KOPT-K1 (cell line): ENCODE measurements around the gene VPS35.

Experiments
- H3K27ac ChIP-seq: fragments of 200-600 bp; sonication (generic); 2 replicates; pipeline ENCODE4 v1.5.1; 2016; ENCODE audit warnings: antibody characterized with exemption, mild to moderate bottlenecking, low read depth, low read length; ENCODE audit not compliant: poor library complexity, severe bottlenecking
- H3K36me3 ChIP-seq: fragments of 200-600 bp; sonication (generic); 2 replicates; pipeline ENCODE4 v1.5.1; 2017; ENCODE audit warnings: antibody characterized with exemption, mild to moderate bottlenecking, low read length, moderate library complexity; ENCODE audit not compliant: insufficient read depth
- H3K9me3 ChIP-seq: fragments of 200-600 bp; sonication (generic); 2 replicates; pipeline ENCODE4 v1.5.1; 2017; ENCODE audit warnings: antibody characterized with exemption, low read length, mild to moderate bottlenecking; ENCODE audit not compliant: insufficient read depth, poor library complexity, severe bottlenecking

Gene VPS35

DNA sequence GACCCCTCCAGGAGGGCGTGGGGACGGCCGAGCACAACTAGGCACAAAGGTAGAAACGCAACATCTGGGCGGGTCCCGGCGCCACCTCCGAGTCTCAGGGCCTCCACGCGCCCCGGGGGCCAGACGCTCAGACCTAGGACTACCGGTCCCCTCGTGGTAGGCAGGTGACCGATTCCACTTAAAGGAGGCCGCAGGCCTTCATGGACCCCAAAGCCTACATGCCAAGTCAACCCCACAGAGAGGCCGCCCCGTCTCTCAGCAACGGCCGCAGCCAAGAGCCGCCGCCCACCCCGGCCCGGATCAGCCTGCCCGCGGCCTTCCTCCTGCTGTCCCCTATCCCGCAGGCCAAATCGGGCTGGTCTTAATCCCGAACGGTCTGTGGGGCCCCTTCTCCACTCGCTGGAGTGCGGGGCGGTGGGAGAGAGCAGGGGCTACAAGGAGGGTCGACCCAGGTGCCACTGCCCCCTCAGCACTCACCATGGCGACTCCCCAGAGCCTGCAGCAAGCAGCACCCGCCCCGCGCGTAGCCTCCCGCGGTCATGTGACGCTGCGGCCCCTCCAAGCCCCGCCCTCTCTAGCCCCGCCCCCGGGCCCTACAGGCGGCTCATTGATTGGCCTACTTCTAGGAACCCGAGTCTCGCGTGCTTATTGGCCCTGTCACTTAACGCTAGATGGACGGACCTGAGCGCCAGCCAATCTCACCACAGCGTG lies at the start of gene VPS35:
Gene VPS35 (minus strand): TSS at position 525 of the 711 bp plus-strand sequence. CDS start 45 bp downstream, at position 480.
- peaks cover 29% of the 10 kb centered on the region for H3K36me3 ChIP-seq
- H3K27ac ChIP-seq: peak within 1 kb of the TSS; percentile 81
- H3K9me3 ChIP-seq: no peaks in the 10 kb centered on the region

DNA sequence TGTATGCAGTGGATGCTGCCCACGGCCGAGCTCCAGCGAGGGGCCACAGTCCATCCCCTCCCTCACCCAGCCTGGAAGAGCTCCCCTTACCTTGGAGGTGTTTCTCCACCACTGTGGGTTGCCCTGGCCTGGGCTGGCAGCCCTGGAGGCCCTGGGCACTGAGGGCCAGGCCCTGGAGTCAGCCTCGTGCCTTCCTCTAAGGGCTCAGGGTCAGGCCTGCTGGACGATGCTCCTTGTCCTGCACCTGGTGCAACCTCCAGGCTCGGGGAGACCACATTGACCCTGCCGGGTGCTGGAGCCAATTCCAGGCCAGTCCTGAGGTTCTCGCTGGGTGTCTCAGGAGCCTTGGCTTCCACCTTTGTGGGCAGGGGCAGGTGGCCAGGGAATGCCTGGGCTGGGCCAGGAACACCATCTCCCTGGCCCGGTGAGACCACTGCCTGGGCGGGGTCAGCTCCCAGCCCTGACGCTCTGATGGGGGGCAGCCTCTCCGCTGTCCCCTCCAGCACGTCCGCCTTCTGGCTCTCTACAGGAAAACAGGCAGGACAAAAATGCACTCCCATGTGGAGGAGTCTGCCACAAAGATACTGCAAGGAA lies 48.7 kb upstream of the VPS35 start:
- Histone ChIP-seq H3K9me3 (no peaks in the 10 kb centered on the region), H3K36me3 (no peaks in the 10 kb centered on the region), H3K27ac (no peak overlapping the region)

DNA sequence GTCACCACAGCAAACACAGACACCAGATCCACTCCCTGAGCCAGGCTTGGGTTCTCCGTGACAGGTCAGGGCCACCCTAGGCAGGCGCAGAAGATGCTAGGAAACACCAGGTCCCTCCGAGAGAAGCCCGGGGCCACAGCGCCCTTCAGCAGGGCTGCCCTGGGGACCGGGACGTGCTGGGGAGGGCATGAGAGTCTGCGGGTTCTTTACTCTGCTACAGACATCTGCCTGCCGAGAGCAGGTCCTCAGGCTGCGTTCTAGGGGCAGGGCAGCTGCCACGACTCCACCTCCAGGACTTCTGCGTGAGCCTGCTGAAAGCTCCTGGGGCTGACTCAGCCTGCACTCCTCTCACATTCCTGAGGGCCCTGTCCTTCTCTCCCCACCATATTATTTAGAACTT lies 47.7 kb upstream of the VPS35 start:
- Histone ChIP-seq H3K36me3 (no peaks in the 10 kb centered on the region), H3K27ac (no peak overlapping the region), H3K9me3 (no peaks in the 10 kb centered on the region)

DNA sequence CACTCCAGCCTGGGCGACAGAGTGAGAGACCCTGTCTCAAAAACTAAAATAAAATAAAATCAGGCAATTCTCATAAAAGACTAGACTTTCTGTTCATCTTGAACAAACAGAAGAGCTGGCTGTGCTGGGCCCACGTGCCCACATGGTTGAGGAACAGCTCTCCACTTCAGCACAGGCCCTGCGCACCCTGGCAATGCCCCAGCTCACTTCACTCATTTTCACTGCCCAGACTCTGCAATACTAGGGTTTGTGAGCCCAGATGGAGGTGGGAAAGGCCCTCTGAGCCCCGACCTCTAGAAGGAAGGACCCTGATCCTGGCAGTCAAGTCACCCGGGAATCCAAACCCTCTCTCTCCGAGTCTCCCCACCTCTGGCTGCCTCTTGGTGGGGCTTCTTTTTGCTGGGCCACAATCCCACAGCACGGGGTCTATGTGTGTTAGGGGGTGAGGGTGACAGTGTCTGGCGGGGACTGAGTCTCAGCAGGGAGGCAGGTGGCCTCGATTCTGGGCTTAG lies 44.4 kb upstream of the VPS35 start:
- Histone ChIP-seq H3K27ac (no peak overlapping the region), H3K9me3 (no peaks in the 10 kb centered on the region), H3K36me3 (no peaks in the 10 kb centered on the region)

DNA sequence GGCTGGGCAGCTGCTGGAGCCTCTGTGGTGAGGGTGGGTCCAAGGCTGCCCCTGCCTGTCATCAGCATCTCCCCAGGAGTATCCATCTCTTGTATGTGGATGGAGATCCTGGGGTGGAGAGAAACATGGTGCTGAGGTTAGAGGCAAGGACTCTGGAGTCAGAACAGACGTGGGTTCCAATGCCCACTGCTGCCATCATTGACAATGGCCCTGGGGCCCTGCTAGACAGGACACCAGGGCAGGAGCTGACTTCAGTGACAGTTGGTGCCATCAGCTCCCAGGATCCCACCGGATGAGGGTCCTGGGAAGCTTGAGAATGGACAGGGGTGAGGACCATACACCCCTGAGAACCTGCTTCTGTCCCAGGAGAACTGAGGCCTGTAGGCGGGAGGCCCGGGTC lies 43.6 kb upstream of the VPS35 start:
- H3K27ac ChIP-seq: no peak overlapping the region
- H3K36me3 ChIP-seq: no peaks in the 10 kb centered on the region
- no peaks in the 10 kb centered on the region for H3K9me3 ChIP-seq

DNA sequence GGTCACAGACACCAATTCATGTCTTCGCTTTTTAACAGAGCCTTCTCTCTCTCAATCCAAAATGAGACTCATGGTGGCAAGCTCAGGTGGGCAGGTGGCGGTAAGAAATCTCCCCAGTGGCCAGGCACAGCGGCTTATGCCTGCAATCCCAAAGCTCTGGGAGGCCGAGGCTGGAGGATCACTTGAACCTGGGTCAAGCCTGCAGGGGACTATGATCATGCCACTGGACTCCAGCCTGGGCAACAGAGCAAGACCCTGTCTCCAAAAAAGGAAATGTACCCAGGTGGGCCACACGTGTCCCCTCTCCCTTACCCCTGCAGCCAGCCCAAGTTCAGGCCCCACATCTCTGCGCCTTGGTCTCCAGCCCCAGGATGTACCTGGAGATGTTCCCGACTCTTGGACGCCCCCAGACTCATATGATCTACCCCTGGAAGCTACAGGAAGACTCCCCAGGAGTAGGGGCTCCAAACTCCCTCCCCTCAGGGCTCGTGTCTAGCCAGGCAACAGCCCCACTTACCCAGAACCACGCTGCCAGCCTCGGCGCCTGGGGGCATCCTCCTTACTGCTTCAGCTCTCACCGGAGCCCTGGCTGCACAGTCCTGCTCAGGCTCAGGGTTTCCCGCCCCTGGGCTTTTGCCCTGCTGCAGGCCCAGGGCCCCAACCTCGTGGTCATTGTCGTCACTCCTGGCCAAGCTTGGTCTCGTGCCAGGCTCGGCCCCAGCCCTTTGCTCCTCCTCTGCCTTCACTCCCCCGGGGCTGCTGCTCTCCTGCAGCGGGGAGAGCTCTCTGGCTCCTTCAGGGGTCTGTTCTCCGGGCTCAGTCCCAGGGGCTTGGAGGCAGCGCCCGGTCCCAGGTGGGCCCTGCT lies 42.9 kb upstream of the VPS35 start:
- Histone ChIP-seq H3K9me3 (no peaks in the 10 kb centered on the region), H3K27ac (no peak overlapping the region), H3K36me3 (no peaks in the 10 kb centered on the region)

DNA sequence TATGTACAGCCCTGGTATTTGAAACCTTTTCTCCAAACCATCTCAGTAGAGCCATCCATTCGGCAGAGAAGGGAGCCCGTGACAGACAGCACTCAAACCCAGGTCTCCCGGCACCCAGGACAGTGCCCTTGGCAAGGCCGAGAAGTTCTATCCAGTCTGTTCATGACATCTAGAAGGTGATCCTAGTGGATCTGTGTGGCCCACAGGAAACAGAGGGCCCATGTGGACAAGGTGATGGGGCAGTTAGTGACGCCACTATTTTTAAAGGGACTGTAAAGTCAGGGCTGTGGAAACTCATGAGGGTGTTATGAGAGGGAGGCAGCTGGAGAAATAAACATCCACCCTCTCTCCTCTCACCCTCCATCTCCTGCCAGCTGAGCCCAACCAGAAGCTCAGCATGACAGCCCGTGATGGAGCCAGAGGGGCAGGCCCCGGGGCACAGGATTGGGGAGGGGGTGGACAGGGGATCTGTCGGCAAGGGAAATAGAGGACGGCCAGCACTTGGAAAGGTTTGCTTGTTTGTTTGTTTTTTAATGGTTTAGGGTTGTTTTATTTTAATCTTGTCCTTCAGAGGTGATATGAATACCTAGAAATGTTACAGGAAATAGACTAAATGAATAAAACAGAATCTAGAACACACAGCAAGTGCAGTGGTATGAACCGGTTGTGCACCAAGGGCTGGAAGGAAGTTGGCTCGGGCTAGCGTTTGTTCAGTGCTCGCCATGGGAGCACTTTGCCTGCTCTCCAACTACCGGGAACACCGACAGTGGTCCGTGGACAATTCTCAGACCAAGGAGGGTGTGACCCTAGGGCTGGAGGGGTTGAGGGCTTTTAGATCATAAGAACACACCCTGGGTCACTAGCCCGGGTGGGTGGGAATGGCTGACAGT lies 42.1 kb upstream of the VPS35 start:
- no peaks in the 10 kb centered on the region for H3K36me3 ChIP-seq
- peaks cover under 1% of the 10 kb centered on the region for H3K9me3 ChIP-seq
- H3K27ac ChIP-seq: no peak overlapping the region

DNA sequence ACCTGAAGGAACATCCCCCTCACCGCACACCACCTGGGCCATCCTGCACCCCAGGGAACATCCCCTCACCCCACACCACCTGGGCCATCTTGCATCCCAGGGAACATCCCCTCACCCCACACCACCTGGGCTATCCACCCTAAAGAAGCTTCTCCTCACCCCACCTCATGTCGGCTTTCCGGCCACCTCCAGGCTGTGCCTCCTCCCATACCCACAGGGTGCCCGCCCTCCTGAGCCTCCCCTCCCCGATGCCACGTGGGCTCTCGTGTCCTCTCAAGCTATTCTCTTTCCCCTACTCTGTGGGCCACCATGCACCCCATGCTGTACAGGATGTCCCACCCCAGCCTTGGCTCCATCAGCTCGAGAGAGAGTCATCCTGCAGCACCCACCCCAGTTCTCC lies 41.1 kb upstream of the VPS35 start:
- no peak overlapping the region for H3K27ac ChIP-seq
- peaks cover 10% of the 10 kb centered on the region for H3K9me3 ChIP-seq
- H3K36me3 ChIP-seq: no peaks in the 10 kb centered on the region

DNA sequence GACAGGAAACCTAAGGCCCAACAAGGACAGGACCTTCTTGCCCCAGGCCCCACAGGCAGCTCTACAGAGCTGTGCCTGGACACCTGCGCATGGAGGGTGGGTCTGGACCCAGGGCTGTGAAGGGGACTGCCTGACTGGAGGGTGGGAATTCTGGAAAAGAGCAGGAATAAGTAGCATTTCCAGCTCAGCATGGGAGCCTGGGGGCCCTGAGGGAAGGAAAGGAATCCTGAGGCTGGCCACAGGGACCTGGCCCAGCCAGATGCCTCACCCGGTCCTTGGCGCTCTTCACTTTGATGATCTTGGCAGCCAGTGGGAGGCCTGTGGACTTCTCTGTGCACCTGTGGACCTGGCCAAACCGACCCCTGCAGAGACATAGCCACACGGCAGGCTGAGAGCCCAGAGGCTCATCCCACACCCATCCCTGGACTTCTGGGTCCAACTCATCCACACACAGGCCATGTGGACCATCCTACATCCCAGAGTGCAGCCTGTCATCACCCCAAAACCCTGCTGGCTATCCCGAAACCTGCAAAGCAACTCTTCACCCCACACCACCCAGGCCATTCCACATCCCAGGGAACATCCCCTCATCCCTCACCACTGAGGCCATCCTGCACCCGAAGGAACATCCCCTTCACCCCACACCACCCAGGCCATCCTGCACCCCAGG lies 40.5 kb upstream of the VPS35 start:
- H3K27ac ChIP-seq: no peak overlapping the region
- H3K36me3 ChIP-seq: no peaks in the 10 kb centered on the region
- H3K9me3 ChIP-seq: peaks cover 14% of the 10 kb centered on the region

DNA sequence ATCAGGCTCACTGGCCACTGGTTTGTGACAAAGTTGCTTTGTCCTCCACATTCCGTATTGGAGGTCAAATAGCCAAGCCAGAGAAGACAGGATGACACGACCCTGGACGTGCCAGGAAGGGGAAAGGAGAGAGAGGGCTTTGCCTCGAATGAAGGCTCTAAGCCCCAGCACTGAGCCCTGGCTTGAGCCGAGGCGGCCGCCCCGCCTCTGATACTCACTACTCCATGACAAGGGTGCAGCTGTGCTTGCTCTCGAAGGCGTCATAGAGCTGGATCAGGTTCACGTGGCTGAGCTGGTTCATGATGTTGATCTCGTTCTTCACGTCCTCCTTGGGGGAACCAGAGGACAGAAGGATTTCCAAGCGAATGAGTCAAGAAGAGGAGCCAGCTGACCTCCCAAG lies 39.8 kb upstream of the VPS35 start:
- Histone ChIP-seq H3K36me3 (no peaks in the 10 kb centered on the region), H3K27ac (no peak overlapping the region), H3K9me3 (peaks cover 16% of the 10 kb centered on the region)

DNA sequence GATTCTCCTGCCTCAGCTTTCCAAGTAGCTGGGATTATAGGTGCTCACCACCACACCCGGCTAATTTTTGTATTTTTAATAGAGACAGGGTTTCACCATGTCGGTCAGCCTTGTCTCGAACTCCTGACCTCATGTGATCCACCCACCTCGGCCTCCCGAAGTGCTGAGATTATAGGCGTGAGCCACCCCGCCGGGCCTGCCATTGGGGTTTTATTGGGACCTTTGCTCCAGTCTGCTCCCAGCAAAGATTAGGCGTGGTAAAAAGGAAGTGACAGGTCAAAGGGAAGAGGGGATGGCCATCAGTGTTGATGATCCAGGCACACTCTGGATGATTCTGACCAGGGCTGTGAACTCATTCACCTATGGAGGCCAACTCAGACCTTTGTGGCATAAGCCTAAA lies 38.7 kb upstream of the VPS35 start:
- H3K36me3 ChIP-seq: no peaks in the 10 kb centered on the region
- H3K9me3 ChIP-seq: peaks cover 16% of the 10 kb centered on the region
- H3K27ac ChIP-seq: no peak overlapping the region

DNA sequence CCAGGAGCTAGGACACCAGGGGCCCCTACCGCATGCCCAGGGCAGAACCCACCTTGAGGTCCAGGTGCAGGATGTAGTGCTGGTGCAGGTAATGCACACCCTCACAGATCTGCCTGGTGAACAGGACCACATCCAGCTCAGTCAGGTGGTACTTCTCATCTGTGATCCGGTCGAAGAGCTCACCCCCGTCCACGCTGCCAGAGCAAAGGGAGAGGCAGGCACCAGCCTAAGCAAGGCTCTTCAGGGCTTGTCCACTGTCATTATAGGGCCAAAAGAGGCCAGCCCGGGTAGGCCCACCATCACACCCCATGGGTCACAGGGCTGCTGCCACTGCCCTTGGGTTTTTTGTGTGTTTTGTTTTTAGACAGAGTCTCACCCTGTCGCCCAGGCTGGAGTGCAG lies 38.2 kb upstream of the VPS35 start:
- H3K36me3 ChIP-seq: no peaks in the 10 kb centered on the region
- H3K9me3 ChIP-seq: peaks cover 16% of the 10 kb centered on the region
- no peak overlapping the region for H3K27ac ChIP-seq

DNA sequence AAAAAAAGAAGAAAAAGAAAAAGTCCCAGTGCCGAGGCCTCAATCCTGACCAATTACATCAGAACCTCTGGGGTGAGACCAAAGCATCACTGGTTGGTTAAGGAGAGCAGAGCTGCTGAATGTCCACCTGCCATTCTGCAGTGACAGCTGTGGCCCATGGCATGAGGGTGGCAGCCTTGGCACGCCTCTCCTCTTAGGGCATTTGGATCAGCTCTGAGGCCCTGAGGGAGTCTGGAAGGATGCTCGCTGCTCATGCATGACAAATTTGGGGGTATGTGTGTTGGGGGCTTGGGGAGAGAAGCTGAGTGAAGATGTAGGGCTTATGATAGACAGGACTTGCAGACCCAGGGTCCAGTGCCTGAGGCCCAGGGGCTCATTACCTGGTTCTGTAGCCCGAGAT lies 32.9 kb upstream of the VPS35 start:
- Histone ChIP-seq H3K27ac (no peak overlapping the region), H3K9me3 (peaks cover 16% of the 10 kb centered on the region), H3K36me3 (no peaks in the 10 kb centered on the region)

DNA sequence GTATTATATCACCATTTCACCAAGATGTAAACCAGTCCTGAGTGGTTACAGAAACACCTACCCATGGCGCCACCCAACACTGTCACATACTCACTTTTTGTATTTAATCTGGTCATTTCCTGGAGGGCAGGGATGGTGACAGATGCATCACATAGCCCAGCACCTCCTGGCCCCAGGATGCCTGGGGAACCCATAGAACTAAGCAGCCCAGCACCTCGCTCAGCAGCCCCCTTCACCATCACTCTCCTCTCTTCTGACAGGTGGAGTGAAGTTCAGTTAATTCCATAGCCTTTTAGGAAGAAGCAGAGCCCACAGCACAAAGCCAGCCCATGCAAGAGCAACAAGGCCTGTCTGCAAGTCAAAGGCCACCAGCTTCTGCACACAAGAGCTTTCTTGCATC lies 31.6 kb upstream of the VPS35 start:
- H3K27ac ChIP-seq: no peak overlapping the region
- H3K36me3 ChIP-seq: no peaks in the 10 kb centered on the region
- H3K9me3 ChIP-seq: peaks cover 11% of the 10 kb centered on the region
